ENCODE results near the gene PLCL1. TPM values are rescaled to one million over a fixed set of nuclear protein-coding genes. Genes with fewer than 3 reads are reported as not detected.

The PLCL1 gene
- total RNA-seq, 1 donor from 2014 or later, result 0.50 TPM

DNA sequence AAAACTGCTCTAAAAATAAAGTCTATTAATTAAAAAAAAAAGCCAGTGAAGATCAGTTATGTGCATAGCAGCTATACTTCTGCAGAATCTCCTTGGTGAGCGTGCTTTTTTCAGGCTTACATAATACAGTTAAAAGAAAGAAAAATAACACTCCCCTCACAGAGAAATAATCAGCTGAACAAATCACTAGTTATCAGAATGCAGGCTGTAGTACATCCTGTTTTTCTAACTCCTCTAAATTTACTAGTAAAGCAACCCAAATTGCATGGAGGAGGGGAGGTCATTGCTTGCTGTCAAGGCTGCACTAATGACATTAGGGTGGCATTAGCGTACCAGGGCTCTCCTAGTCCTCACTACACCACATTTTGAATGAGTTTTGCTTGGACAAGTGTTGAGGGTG is 192.2 kb downstream of the PLCL1 start:
- Mint-ChIP-seq H3K9me3 (ENCODE audit: low read depth) (no peaks in the 10 kb centered on the region), H3K4me1 (ENCODE audit: low read depth) (no peaks in the 10 kb centered on the region), H3K4me3 (ENCODE audit: unreplicated experiment) (no peak overlapping the region), H3K36me3 (ENCODE audit: low read depth) (peaks cover 1% of the 10 kb centered on the region), H3K27me3 (ENCODE audit: low read depth) (peaks cover 17% of the 10 kb centered on the region), H3K27ac (ENCODE audit: unreplicated experiment) (no peak overlapping the region)
- DNase-seq (ENCODE audit: low spot score), result no peak
- TF ChIP-seq, protein P1, sequence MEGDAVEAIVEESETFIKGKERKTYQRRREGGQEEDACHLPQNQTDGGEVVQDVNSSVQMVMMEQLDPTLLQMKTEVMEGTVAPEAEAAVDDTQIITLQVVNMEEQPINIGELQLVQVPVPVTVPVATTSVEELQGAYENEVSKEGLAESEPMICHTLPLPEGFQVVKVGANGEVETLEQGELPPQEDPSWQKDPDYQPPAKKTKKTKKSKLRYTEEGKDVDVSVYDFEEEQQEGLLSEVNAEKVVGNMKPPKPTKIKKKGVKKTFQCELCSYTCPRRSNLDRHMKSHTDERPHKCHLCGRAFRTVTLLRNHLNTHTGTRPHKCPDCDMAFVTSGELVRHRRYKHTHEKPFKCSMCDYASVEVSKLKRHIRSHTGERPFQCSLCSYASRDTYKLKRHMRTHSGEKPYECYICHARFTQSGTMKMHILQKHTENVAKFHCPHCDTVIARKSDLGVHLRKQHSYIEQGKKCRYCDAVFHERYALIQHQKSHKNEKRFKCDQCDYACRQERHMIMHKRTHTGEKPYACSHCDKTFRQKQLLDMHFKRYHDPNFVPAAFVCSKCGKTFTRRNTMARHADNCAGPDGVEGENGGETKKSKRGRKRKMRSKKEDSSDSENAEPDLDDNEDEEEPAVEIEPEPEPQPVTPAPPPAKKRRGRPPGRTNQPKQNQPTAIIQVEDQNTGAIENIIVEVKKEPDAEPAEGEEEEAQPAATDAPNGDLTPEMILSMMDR (IDR thresholded peaks at IDR 0.05), result no peak

DNA sequence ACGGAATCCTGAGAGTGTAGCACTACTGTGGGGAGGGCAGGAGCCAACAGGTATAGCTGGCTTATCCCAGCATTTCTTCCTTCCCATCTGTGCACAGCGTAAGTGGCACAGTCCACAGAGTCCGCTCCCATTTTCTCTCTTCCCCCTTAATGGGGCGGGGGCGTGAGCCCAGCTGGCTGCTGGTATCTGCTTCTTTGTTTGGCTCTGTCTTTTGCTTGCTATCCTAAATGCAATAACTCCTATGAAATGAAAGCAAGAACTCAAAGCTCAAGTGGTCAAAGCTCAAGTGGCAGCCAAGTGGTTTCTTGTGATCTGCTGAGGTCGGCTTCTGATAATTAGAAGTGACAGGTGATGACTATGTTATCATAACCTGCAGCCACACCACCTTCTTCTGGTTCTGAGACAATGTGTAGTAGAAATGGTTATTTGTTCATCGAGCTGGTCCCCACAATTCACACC is 192.7 kb downstream of the PLCL1 start:
- Mint-ChIP-seq H3K27me3 (ENCODE audit: low read depth) (peaks cover 17% of the 10 kb centered on the region), H3K27ac (ENCODE audit: unreplicated experiment) (no peak overlapping the region), H3K36me3 (ENCODE audit: low read depth) (peaks cover 1% of the 10 kb centered on the region), H3K4me1 (ENCODE audit: low read depth) (no peaks in the 10 kb centered on the region), H3K4me3 (ENCODE audit: unreplicated experiment) (no peak overlapping the region), H3K9me3 (ENCODE audit: low read depth) (no peaks in the 10 kb centered on the region)
- no peak for DNase-seq (ENCODE audit: low spot score)
- TF ChIP-seq, protein P1 (IDR thresholded peaks at IDR 0.05), result no peak

DNA sequence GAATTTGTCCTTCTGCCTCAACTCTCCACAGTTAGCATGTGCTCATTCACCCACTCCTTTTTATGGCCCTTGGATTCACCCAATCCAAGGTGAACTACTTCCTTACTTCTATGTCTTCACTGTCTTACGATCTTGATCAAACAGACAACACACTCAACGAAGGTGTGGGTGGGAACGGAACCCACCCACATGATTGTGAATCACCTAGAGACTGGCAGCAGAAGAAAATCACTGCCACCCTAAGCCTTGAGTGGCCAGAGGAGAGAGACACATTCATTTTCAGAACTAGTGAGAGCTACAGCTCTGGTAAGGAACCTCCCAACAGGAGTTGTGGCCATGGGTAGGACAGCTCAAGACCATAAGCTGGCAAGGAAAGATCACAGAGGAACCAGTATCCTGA is 194.3 kb downstream of the PLCL1 start:
- TF ChIP-seq, protein P1 (IDR thresholded peaks at IDR 0.05), result no peak
- H3K9me3 Mint-ChIP-seq (ENCODE audit: low read depth), result no peaks in the 10 kb centered on the region
- no peak overlapping the region for H3K27ac Mint-ChIP-seq (ENCODE audit: unreplicated experiment)
- peaks cover 17% of the 10 kb centered on the region for H3K27me3 Mint-ChIP-seq (ENCODE audit: low read depth)
- DNase-seq (ENCODE audit: low spot score), result no peak
- no peak overlapping the region for H3K4me3 Mint-ChIP-seq (ENCODE audit: unreplicated experiment)
- no peaks in the 10 kb centered on the region for H3K4me1 Mint-ChIP-seq (ENCODE audit: low read depth)
- H3K36me3 Mint-ChIP-seq (ENCODE audit: low read depth), result no peaks in the 10 kb centered on the region

DNA sequence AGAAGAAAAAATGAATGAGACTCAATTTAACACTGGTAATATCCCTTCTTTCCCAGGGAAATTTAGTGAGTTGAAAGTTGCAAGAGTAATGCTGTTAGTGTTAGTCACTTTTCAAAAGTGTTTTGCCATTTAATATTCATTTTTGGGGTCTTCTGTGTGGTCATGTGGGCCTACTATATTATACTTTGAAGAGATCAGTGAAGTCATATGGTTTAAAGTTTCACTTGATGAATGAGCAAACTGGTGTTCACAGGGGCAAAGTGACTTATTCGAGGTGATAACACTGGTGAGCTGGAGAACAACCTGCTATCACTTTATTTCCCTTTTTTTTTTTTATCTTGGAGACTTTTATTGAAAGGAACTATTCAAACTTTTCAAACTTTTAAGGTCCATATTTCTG is 196.0 kb downstream of the PLCL1 start:
- H3K27ac Mint-ChIP-seq (ENCODE audit: unreplicated experiment), result no peak overlapping the region
- no peaks in the 10 kb centered on the region for H3K4me1 Mint-ChIP-seq (ENCODE audit: low read depth)
- TF ChIP-seq, protein P1 (IDR thresholded peaks at IDR 0.05), result no peak
- peaks cover 15% of the 10 kb centered on the region for H3K27me3 Mint-ChIP-seq (ENCODE audit: low read depth)
- no peak for DNase-seq (ENCODE audit: low spot score)
- H3K4me3 Mint-ChIP-seq (ENCODE audit: unreplicated experiment), result no peak overlapping the region
- H3K9me3 Mint-ChIP-seq (ENCODE audit: low read depth), result no peaks in the 10 kb centered on the region
- H3K36me3 Mint-ChIP-seq (ENCODE audit: low read depth), result no peaks in the 10 kb centered on the region

DNA sequence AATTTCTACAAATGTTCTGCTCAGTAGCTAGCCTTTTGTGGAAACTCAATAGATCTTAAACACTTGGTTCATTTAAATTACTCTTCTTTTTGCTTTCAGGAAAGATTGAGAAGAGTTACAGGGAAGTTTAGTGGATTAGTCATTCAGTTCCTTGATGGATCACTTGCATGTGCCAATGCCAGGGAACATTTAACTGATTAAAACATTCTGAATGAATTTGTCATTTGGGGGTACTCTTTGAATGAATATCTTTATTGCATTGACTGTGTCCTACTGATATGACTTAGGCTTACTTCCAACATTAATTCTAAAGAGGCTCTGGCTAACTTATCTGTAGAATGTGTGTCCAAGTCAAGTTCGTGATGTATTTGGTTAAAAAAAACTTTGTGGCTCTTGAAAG is 199.8 kb downstream of the PLCL1 start:
- no peak for DNase-seq (ENCODE audit: low spot score)
- Mint-ChIP-seq H3K27ac (ENCODE audit: unreplicated experiment) (no peak overlapping the region), H3K4me3 (ENCODE audit: unreplicated experiment) (no peak overlapping the region), H3K27me3 (ENCODE audit: low read depth) (peaks cover 15% of the 10 kb centered on the region), H3K36me3 (ENCODE audit: low read depth) (no peaks in the 10 kb centered on the region), H3K4me1 (ENCODE audit: low read depth) (no peaks in the 10 kb centered on the region), H3K9me3 (ENCODE audit: low read depth) (no peaks in the 10 kb centered on the region)
- TF ChIP-seq, protein P1 (IDR thresholded peaks at IDR 0.05), result no peak
